GM18867 (cell line): ENCODE results near the gene KLHL2.
"Not testable (repeated sequence)": the region's sequence is repeated elsewhere in the genome, so short reads cannot be mapped to it uniquely, and the experiment has no call there.

Source experiments
- ATAC-seq: cut with Tn5 transposase; IDR thresholded peaks from one replicate; pipeline ENCODE4 v1.9.1; 2021; ENCODE audit warnings: mild to moderate bottlenecking, moderate library complexity; ENCODE audit not compliant: unreplicated experiment

The KLHL2 gene, protein sequence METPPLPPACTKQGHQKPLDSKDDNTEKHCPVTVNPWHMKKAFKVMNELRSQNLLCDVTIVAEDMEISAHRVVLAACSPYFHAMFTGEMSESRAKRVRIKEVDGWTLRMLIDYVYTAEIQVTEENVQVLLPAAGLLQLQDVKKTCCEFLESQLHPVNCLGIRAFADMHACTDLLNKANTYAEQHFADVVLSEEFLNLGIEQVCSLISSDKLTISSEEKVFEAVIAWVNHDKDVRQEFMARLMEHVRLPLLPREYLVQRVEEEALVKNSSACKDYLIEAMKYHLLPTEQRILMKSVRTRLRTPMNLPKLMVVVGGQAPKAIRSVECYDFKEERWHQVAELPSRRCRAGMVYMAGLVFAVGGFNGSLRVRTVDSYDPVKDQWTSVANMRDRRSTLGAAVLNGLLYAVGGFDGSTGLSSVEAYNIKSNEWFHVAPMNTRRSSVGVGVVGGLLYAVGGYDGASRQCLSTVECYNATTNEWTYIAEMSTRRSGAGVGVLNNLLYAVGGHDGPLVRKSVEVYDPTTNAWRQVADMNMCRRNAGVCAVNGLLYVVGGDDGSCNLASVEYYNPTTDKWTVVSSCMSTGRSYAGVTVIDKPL

DNA sequence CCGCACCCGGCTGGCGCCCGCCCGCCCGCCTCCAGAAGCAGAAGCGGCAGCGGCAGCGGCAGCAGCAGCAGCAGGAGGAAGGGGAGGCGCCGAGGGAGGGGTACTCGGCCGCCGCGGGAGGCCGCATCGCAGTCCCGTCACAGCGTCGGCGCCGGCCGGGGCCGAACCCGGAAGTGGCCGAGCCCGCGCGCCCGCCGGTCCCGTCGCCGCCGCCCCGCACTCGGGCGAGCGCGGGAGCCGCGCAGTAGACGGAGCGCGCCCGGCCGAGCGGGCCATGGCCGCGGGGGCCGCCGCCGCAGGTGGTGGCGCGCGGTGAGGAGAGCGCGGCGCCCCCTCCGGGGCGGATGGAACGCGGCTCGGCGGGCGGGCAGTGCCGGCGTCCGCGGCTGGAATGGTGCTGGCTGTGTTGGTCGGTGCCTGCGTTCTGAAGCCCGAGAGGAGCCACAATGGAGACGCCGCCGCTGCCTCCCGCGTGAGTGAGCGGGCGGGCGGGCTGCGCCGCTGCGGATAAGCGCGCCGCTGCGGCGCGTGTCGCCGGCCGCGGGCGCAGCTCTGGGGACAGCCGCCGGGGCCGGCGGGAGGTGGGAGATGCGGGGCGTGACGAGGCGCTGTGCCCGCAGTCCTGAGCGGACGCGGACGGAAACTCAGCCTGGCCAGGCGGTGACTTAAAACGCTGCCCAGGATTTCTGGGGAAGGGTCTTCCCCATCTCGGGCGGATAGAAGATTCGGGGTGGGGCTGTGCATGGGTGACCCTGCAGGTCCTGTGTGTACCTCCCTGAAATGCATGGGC, at the start of gene KLHL2:
Gene KLHL2, plus strand, starts transcription at position 131 of the 790 bp plus-strand sequence. Its CDS starts 316 bp downstream, at position 447.
- peak; percentile 92 for ATAC-seq

DNA sequence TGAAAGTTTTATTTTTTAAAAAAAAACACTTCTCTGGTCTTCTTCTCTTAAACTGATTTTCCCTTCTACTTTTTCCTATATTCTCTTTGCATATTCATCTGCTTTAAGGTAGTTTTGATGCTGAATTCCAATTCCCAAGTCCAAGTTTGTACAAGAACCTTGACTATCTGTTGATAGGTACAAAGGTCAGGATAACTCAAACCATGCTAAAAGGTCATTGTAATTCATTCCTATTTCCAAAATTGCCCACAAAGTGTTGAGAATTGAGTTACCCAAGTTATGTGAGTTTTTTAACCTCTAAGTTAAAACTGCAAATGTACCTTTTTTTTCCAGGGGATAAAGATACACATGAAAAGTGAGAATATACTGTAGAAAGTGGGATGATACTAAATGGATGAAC, 48.6 kb upstream of the KLHL2 start:
- no peak for ATAC-seq

DNA sequence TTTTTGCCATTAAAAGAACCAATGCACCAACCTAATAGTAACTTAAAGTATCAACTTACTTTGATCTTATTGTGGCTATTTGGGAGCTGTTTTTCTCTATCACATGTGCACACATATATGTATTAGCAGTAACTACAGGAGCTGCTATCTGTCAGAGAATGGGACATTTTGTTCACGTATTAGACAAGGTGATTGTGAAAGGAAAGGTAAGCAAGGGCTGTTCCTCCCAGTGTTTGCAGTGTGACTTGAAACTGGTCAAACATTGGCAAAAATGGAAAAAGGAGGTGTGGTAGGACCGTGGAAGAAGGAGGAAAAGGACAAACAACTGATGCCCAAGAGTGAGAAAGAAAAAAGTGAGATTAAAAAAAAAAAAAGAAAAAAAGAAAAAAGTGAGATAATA, 43.1 kb upstream of the KLHL2 start:
- no peak for ATAC-seq

DNA sequence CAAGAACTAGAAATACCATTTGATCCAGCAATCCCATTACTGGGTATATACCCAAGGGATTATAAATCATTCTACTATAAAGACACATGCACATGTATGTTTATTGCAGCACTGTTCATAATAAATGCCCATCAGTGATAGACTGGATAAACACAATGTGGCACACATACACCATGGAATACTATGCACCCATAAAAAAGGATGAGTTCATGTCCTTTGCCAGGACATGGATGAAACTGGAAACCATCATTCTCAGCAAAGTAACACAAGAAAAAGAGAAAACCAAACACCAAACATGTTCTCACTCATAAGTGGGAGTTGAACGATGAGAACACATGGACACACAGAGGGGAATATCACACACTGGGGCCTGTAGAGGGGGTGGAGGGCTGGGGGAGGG, 40.5 kb upstream of the KLHL2 start:
- not testable (repeated sequence) for ATAC-seq

DNA sequence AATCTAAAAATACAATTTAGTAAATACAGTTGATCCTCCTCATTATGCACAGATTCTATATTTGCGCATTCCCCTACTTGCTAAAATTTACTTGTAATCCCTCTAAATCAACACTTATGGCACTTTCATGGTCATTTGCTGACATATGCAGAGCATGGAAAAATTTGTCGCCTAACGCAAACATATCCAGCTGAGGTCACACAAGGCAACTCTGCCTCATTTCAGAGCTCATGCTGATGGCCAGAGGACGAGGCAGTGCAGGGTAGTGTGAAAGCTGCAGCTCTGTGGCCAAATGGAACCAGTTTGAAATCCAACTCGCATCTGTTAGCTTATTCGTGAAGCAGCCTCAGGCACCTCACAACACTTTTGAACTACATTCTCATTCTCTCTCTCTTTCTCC, 39.7 kb upstream of the KLHL2 start:
- ATAC-seq = no peak

DNA sequence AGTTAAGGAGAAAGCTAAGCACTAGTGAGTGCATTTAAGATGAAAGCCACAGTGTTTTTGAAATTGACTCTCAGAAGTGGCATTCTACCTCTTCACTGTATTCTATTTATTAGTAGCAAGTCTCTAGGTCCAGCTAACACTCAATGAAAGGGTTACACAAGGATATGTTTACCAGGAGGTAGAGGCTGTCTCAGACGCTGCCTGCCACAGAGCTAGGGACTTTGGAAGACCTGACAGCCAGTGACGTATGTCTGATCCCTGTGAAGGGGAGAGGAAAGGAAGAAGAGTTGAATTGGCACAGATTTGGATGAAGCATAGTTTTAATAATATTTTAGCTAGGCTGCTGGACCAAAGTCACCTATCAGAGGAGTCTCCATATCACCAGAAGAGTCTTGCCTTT, 36.5 kb upstream of the KLHL2 start:
- no peak for ATAC-seq

DNA sequence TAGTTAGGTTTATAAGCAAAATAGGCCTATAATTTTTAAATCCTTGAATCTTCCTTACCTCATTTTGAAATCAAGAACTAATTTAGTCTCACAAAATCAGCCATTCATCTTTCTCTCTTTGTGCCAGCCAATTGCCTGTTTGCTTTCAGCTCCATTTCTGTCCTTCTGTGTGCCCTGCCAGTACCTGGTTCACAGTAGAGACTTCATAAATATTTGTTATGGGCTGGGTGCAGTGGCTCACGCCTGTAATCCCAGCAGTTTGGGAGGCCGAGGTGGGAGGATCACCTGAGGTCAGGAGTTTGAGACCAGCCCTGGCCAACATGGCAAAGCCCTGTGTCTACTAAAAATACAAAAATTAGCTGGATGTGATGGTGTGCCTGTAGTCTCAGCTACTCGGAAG, 31.9 kb upstream of the KLHL2 start:
- ATAC-seq = not testable (repeated sequence)

DNA sequence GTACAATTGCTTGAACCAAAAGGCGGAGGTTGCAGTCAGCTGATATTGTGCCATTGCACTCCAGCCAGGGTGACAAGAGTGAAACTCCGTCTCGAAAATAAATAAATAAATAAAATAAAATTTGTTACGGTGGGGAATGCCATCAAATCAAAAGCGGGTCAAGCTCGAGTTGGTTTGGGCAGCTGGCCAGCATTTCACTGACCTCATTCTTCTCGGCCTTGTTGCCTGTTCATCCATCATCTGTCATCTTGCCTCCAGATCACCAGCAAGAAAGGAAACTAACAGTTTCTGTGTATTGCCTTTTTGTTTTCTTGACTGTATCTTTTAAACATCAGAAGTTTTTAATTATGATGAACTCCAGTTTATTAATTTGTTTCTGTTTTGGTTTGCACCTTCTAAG, 31.5 kb upstream of the KLHL2 start:
- no peak for ATAC-seq

DNA sequence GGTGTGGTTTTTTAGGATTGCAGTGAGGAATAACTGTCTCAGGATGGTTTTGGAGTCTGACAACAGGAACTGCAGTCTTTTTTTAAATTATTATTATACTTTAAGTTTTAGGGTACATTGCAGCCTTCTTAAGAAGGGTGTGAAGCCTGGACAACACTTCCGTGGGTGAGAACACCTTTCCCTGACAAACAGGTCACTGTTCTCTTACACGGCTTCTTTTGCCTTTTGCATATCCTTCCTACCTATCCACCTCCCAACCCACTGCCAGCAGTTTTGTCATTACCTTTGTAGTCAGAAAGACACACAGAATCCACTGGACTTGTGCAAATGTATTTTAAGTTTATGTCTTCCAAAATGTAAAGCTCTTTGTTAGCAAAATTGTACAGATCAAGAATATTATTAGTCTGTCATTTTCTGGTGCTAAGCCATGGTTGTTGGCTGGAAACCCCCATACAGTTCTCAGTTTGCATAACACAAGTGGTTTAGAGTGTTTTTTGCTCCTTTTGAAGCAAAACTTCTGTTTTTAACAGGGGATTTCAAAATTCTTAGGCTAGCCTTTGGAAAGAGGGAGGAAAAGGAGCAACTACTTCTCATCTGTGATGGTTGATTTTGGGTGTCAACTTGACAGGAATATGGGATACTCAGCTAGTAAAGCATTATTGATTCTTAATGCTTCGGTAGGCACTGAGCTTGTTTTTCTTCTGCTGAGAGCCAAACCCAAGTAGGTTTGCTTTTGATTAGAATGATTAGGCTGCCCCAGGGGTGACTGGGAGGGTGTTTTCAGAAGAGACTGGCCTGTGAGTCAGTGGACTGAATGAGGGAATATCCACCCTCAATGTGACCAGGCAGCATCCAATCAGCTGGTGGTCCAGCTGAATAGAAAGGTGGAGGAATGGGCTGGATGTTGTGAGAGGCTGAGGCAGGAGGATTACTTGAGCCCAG, 29.4 kb upstream of the KLHL2 start:
- peak; percentile 72 for ATAC-seq

DNA sequence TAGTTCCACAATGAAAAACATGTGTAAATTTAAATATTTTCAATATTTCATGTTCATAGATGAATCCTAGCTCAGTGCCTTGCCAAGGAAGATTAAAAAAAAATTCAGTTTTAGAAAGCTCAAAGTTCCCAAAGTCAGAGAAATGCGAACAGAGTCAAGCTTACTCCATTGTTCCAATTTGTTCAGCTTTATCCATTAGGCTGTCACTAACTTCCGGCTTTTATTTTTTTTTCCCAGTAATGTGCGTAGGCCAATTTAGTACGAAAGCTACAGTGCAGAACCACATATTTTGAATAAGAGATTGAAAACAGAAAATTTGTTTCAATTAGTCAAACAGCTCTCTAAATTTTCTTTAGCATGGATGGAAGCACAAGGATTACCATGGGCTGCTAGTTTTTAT, 23.1 kb upstream of the KLHL2 start:
- no peak for ATAC-seq

DNA sequence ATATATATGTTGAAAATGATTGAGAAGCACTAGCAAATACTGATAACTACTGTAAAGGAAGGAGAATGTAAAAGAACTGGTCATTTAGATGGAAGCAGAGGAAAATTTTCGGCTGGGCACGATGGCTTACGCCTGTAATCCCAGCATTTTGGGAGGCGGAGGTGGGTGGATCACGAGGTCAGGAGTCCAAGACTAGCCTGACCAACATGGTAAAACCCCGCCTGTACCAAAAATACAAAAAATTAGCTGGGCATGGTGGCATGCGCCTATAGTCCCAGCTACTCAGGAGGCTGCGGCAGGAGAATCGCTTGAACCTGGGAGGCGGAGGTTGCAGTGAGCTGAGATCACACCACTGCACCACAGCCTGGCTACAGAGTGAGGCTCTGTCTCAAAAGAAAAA, 22.4 kb upstream of the KLHL2 start:
- ATAC-seq = not testable (repeated sequence)

DNA sequence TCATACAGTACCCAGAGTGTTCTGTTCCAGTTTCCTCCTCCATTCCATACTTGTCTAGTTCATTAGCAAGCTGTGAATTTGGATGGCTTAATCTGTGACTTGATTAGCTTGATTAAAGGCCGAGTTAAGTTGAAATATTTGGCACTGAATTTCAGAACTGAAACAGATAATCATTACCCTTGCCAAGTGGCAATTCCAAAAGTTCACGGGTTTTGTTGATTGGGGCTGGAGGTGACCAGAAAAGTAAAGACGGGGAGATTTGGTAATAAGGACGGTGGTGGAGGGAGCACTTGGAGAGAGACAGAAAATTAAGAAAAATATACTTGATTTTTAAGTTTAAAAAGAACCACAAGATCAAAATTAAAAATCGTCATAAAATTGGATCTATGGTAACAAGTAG, 21.9 kb upstream of the KLHL2 start:
- no peak for ATAC-seq

DNA sequence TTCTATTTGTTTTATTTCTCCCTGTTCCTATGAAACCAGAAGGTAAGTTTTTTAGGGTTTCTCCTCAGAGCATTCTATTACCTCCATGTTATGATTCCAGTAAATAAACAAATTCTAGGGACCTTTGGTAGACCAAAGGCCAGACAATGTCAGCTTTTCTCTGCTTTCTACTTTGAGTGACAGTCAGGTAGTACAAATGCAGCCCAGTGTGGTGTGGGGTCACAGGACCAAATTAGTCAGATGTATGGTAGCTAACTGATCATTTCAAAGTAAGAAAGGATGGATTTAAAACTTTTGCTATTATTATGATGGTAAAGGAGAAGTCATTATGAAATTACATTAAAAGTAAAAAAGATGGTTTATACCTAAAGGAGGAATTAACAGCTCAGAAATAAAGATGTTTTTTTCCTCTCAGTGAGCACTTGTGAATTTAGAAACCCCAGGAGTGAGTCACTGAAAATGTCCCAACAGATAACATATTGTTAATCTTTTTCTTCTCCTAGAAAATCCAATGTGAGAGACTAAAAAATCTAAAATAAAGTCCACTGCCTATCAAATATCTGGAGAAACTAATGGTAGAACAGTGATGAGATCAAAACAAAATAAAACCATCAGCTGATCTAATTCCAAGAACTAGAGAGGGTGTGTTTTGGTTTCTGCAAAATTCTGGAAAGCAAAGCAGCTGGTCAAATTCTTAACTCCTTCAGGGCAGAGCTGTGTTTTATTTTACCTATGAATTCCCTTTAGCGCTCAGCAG, 16.6 kb upstream of the KLHL2 start:
- no peak for ATAC-seq

DNA sequence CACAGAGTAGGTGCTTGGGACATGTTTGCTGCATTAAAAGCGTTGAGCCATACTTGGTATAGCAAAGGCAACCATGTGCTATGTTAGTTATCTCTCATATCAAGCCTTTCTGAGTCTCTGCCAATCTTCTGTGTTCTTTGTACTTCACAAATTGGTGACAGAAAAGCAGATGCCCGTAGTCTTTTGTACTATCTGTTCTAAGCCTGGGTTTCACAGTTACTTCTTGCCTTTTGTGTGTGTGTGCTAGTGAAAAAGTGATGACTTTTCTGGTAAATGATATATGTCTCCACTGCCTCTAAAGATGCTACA, 16.1 kb upstream of the KLHL2 start:
- no peak for ATAC-seq

DNA sequence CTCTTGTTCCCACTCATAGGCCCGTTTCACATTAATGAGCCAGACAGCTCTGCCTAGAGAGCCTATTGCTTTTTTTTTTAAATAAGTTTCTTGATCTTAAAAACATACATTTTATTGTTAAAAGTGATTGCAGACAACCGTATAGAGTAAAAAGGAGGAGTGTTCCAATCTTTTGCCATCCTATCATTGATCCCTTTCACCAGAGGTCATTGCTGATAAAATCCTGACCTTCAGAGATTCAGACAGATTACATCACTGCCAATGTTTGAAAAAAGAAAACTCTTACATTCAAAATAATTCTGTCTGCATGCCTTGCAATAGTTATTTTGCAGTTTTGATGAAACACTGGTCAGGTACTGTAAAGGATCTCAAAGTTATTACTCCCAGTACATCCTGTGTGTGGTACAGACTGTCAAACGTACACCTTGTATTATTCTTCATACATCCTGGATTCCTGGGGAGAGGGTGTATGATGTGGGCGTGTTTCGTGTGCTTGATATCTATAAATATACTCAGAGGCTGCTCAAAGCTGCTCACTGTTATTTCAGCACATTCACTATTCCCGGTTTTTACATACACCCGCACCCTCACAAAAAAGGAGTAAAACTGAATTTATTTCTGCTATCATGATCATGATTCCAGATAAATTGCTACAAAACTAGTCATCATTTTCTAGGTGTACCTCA, 15.4 kb upstream of the KLHL2 start:
- no peak for ATAC-seq

DNA sequence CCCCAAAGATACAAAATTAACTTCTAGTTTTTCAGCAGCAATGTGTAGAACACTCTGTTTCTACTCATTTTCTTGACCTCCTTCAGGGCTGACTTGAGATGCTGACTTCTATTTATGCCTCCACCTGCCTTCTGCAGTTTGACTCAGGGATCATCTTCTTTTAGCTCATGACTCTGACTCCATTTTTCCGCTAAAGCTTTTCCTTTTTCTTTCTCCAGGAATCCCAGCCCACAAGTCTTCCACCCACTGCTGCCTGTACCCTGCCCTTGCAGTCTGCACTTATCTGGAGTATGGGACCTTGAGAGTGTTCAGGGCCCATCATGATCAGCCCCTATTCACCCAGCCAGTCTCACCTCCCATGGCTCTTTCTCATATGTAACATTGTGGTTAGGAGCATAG, 14.9 kb upstream of the KLHL2 start:
- ATAC-seq = no peak

DNA sequence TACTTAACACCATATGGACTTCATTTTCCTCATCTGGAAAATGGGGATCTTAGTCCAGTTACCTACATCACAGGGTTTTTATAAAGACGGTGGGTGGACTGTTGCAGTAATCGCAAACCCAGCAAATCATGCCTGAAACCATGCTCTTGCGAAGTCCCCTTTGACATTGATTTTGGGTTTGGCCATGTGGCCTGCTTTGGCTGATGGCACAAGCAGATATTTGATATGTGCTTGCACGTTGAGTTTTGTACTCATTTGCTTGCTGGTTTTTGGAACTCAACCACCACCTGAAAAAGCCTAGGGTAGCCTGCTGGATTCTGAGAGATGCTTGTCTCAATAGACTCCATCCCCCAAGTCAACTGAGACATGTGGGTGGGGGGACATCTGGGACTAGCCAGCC, 14.4 kb upstream of the KLHL2 start:
- ATAC-seq = no peak

DNA sequence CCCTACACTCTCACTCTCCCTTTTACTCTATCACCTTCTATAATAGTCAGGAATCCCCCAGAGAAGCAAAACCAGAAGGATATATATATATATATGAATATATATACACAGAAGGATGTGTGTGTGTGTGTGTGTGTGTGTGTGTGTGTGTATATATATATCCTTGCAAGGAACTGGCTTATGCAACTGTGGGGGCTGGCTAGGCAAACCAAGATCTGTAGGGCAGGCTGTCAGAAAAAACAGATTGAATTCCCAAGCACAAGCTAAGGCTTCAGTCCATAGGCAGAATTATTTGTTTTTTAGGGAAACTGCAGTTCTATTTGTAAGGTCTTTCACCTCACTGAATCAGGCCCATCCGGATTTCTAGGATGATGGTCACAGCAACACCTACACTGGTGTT, 13.0 kb upstream of the KLHL2 start:
- ATAC-seq = no peak

DNA sequence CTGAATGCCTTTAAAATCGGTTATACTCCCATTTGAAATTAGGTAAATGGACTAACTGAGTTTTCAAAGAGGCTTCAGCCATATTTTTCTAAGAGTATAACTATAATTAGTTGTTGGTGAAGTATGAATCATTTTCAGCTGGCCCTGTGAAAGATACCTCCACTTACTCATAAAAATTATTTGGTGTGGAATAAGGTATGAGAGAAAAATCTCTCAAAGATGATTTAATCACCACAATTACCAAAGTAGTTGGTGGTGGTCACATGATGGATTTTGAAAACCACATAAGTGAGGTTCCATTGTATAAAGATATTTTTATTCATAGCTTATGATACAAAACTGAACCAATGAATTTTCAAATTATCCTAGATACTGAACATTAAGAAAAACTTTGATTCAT, 9.0 kb upstream of the KLHL2 start:
- ATAC-seq = no peak

DNA sequence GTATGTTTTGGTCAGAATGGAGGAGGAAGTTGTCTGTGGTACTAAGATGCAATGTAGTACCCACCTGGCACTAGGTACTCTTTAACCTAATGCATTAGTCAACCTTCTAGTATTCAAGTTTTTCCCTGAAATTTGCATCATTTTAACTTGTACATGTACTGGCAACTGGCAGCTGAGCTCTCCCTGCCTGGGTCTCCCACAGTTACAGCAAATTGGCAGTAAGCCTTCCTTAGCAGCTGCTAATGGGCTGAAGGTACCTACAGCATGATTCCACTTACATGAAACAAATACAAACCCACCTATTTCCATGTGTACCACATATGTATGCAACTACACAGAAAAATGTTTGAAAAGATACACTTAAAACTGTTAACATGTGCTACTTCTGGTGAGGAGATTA, 8.1 kb upstream of the KLHL2 start:
- ATAC-seq = no peak
